HG02938 (cell line): ENCODE measurements around the gene ABCA13.
A peak's percentile ranks its signal among the peaks of the same experiment; 100 is the strongest.
"Not testable (repeated sequence)": the region's sequence is repeated elsewhere in the genome, so short reads cannot be mapped to it uniquely, and the experiment has no call there.

Experiments used
- ATAC-seq: cut with Tn5 transposase; IDR thresholded peaks from one replicate; pipeline ENCODE4 v1.9.1; 2021; ENCODE audit warnings: mild to moderate bottlenecking, moderate library complexity; ENCODE audit not compliant: unreplicated experiment

Gene ABCA13

GRCh38 chr7:48171202-48171601, at the start of gene ABCA13:
TSS of gene ABCA13 (plus strand) at chr7:48171458. CDS start at chr7:48171484, 26 bp downstream.
- ATAC-seq = no peak

GRCh38 chr7:48126037-48126436, 45.2 kb upstream of the ABCA13 start:
- no peak for ATAC-seq

- ATAC-seq = peak; percentile 90
Observed at GRCh38 chr7:48130658-48131108, 40.6 kb upstream of the ABCA13 start.

GRCh38 chr7:48132792-48133191, 38.5 kb upstream of the ABCA13 start:
- no peak for ATAC-seq

GRCh38 chr7:48139459-48139858, 31.8 kb upstream of the ABCA13 start:
- ATAC-seq = no peak

- ATAC-seq = no peak
Observed at GRCh38 chr7:48140001-48140681, 31.1 kb upstream of the ABCA13 start.

GRCh38 chr7:48141521-48141920, 29.7 kb upstream of the ABCA13 start:
- ATAC-seq = no peak

GRCh38 chr7:48144291-48144768, 26.9 kb upstream of the ABCA13 start:
- no peak for ATAC-seq

GRCh38 chr7:48147078-48147591, 24.1 kb upstream of the ABCA13 start:
- ATAC-seq = no peak

GRCh38 chr7:48147690-48148089, 23.6 kb upstream of the ABCA13 start:
- ATAC-seq = not testable (repeated sequence)

- no peak for ATAC-seq
Observed at GRCh38 chr7:48148311-48148710, 22.9 kb upstream of the ABCA13 start.

- ATAC-seq = no peak
Observed at GRCh38 chr7:48149058-48149457, 22.2 kb upstream of the ABCA13 start.

GRCh38 chr7:48150086-48150485, 21.2 kb upstream of the ABCA13 start:
- ATAC-seq = no peak

GRCh38 chr7:48154792-48155413, 16.4 kb upstream of the ABCA13 start:
- no peak for ATAC-seq

GRCh38 chr7:48158404-48158803, 12.9 kb upstream of the ABCA13 start:
- ATAC-seq = no peak

GRCh38 chr7:48161407-48162125, 9.7 kb upstream of the ABCA13 start:
- no peak for ATAC-seq

GRCh38 chr7:48165157-48165556, 6.1 kb upstream of the ABCA13 start:
- ATAC-seq = no peak

- ATAC-seq = no peak
Observed at GRCh38 chr7:48168159-48168558, 3.1 kb upstream of the ABCA13 start.

- no peak for ATAC-seq
Observed at GRCh38 chr7:48170506-48170905, 752 bp upstream of the ABCA13 start.

GRCh38 chr7:48173313-48173712, 2.1 kb downstream of the ABCA13 start:
- ATAC-seq = no peak

- ATAC-seq = no peak
Observed at GRCh38 chr7:48173756-48174382, 2.6 kb downstream of the ABCA13 start.
